ENCODE measurements around the gene SERPINF2. TPM values are rescaled to one million over a fixed set of nuclear protein-coding genes. Genes with fewer than 3 reads are reported as not detected.

The SERPINF2 gene
- total RNA-seq, 6 experiments from 2014 or later: not detected

DNA sequence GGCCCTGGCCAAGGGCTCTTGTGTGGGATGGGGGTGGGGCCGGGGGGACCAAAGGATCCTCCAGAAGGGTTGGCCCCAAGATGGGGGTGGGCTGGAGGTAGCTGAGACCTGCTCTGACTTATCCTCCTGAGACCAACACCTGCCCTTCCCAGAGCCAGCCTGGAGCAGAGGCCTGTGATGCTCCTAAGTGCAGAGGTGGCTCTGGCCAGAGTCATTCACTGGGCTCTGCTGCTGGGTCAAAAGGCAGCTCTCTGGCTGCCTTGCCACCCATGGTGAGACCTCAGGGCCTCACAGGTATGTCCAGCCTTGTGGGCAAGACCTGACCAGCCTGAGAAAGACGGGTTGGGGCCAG is 393 bp downstream of the SERPINF2 start:
- H3K9me3 Mint-ChIP-seq: 0 out of 2 replicates have a peak, but pooled peaks cover 4% of the 10 kb centered on the region
- H3K4me1 Mint-ChIP-seq (ENCODE audit: low read depth): no peaks in the 10 kb centered on the region
- no peak for DNase-seq
- H3K27ac Mint-ChIP-seq: no peak overlapping the region
- TF ChIP-seq, protein P1, sequence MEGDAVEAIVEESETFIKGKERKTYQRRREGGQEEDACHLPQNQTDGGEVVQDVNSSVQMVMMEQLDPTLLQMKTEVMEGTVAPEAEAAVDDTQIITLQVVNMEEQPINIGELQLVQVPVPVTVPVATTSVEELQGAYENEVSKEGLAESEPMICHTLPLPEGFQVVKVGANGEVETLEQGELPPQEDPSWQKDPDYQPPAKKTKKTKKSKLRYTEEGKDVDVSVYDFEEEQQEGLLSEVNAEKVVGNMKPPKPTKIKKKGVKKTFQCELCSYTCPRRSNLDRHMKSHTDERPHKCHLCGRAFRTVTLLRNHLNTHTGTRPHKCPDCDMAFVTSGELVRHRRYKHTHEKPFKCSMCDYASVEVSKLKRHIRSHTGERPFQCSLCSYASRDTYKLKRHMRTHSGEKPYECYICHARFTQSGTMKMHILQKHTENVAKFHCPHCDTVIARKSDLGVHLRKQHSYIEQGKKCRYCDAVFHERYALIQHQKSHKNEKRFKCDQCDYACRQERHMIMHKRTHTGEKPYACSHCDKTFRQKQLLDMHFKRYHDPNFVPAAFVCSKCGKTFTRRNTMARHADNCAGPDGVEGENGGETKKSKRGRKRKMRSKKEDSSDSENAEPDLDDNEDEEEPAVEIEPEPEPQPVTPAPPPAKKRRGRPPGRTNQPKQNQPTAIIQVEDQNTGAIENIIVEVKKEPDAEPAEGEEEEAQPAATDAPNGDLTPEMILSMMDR (IDR thresholded peaks at IDR 0.05): no peak
- H3K4me3 Mint-ChIP-seq: no peak overlapping the region
- 0 out of 2 replicates have a peak, but pooled peaks cover 1% of the 10 kb centered on the region for H3K36me3 Mint-ChIP-seq (ENCODE audit: low read depth)
- peaks cover 5% of the 10 kb centered on the region for H3K27me3 Mint-ChIP-seq (ENCODE audit: insufficient read depth)

DNA sequence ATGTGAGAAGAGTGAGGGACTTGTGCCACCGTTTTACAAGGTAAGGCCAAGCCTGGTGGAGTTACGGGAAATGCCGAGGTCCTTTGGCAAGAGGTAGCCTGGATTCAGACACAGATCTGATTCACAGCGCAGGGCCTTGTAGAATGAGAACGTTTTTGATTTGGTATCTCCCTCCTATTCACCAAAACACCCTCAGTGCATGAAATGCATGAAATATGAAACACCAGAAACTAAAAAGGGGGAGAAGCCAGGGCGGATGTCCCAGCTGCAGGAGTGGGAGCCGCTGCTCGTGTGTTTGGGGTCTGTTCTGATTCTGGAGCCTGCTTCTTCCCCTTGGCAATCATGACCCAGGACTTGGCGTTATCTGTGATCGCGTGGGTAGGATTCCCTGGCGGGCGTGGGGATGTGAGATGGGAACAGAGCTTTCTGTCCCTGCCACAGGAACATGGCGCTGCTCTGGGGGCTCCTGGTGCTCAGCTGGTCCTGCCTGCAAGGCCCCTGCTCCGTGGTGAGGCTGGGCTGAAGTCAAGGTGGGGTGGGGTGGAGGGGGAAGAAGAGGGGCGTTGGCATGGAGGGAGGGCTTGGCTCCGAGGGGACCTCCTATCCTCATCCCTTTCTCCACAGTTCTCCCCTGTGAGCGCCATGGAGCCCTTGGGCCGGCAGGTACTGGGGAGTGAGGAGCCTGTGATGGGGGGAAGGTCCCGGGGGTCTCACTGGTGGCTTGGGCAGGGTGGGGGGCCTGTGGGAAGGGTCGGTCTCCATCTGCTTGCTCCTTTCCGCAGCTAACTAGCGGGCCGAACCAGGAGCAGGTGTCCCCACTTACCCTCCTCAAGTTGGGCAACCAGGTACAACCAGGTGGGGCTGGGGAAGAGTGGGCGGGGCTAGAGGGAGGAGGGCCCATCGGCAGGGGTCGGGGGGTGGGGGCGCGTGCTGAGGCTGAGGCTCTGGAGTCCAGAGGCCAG is 2.2 kb downstream of the SERPINF2 start:
- Mint-ChIP-seq H3K4me3 (no peak overlapping the region), H3K27me3 (ENCODE audit: insufficient read depth) (peaks cover 5% of the 10 kb centered on the region), H3K27ac (no peak overlapping the region), H3K36me3 (ENCODE audit: low read depth) (no peaks in the 10 kb centered on the region), H3K9me3 (peaks cover 4% of the 10 kb centered on the region; the same call in 1 of the 2 replicates), H3K4me1 (ENCODE audit: low read depth) (no peaks in the 10 kb centered on the region)
- TF ChIP-seq, protein P1 (IDR thresholded peaks at IDR 0.05): no peak
- no peak for DNase-seq

DNA sequence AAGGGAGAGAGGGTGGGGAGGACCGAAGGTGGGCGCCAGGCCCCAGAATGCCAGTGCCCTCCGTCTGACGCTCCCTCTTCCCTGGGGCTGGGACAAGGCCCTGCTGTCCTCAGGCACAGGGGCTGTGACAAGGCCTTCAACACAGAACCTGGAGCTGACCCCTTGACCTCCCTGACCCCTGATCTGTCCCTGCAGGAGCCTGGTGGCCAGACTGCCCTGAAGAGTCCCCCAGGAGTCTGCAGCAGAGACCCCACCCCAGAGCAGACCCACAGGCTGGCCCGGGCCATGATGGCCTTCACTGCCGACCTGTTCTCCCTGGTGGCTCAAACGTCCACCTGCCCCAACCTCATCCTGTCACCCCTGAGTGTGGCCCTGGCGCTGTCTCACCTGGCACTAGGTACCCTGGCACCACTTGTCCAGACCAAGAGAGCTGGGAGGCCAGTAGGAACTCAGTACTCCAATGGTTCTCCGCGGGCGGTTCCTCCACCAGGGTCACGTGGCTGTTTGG is 2.9 kb downstream of the SERPINF2 start:
- Mint-ChIP-seq H3K36me3 (ENCODE audit: low read depth) (no peaks in the 10 kb centered on the region), H3K27me3 (ENCODE audit: insufficient read depth) (peaks cover 5% of the 10 kb centered on the region), H3K4me3 (no peak overlapping the region), H3K9me3 (peaks cover 4% of the 10 kb centered on the region; the same call in 1 of the 2 replicates), H3K4me1 (ENCODE audit: low read depth) (no peaks in the 10 kb centered on the region), H3K27ac (no peak overlapping the region)
- no peak for DNase-seq
- TF ChIP-seq, protein P1 (IDR thresholded peaks at IDR 0.05): no peak

DNA sequence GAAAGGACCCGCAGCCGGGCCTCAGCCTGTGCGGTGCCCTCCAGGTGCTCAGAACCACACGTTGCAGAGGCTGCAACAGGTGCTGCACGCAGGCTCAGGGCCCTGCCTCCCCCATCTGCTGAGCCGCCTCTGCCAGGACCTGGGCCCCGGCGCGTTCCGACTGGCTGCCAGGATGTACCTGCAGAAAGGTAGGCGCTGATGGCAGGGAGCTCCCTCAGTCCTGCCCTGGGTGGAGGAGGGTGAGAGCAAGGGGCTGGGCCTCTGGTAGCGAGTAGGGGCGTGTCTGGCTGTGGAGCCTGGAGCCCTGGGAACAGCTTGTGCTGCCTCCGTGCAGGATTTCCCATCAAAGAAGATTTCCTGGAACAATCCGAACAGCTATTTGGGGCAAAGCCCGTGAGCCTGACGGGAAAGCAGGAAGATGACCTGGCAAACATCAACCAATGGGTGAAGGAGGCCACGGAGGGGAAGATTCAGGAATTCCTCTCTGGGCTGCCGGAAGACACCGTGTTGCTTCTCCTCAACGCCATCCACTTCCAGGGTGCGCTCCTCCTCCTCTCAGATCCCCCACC is 4.4 kb downstream of the SERPINF2 start:
- TF ChIP-seq, protein P1 (IDR thresholded peaks at IDR 0.05): no peak
- DNase-seq: no peak
- H3K9me3 Mint-ChIP-seq: peaks cover 4% of the 10 kb centered on the region; the same call in 1 of the 2 replicates
- peaks cover 8% of the 10 kb centered on the region for H3K27me3 Mint-ChIP-seq (ENCODE audit: insufficient read depth)
- H3K4me3 Mint-ChIP-seq: no peak overlapping the region
- no peak overlapping the region for H3K27ac Mint-ChIP-seq
- no peaks in the 10 kb centered on the region for H3K4me1 Mint-ChIP-seq (ENCODE audit: low read depth)
- H3K36me3 Mint-ChIP-seq (ENCODE audit: low read depth): no peaks in the 10 kb centered on the region

DNA sequence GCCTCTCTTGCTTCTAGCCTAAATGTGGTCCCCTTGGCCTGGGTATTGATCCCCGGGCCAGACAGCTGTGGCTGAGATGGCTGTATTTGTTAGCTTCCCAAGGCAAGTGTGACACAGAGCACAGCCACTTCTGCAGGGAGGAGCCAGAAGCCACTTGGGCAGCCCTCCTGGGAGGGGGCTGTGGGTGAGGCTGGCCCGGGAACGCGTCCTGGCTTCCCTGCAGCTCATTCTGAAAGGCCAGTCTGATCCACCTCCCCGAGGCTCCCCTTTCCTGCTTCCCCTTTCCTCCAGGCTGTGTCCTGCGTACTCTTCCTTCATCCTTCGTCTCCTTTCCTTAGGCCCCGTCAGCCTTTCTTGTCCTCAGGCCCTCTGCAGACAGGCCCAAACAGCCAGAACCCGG is 8.0 kb downstream of the SERPINF2 start:
- no peak for DNase-seq
- Mint-ChIP-seq H3K27ac (no peak overlapping the region), H3K9me3 (peaks cover 4% of the 10 kb centered on the region; the same call in 1 of the 2 replicates), H3K27me3 (ENCODE audit: insufficient read depth) (peaks cover 8% of the 10 kb centered on the region), H3K4me1 (ENCODE audit: low read depth) (no peaks in the 10 kb centered on the region), H3K36me3 (ENCODE audit: low read depth) (no peaks in the 10 kb centered on the region), H3K4me3 (no peak overlapping the region)
- TF ChIP-seq, protein P1 (IDR thresholded peaks at IDR 0.05): no peak

Data from HFFc6 (cell line).